ENCODE results near the gene CLDN24.
"Not testable (repeated sequence)": the region's sequence is repeated elsewhere in the genome, so short reads cannot be mapped to it uniquely, and the experiment has no call there.

The CLDN24 gene

GRCh38 chr4:183345261-183345660 is 23.0 kb upstream of the CLDN24 start:
- no peak for DNase-seq

- no peak for DNase-seq
Observed at GRCh38 chr4:183344523-183345255, 22.5 kb upstream of the CLDN24 start.

- no peak for DNase-seq
Observed at GRCh38 chr4:183343730-183344129, 21.5 kb upstream of the CLDN24 start.

- no peak for DNase-seq
Observed at GRCh38 chr4:183342541-183343533, 20.6 kb upstream of the CLDN24 start.

GRCh38 chr4:183337833-183338232 is 15.6 kb upstream of the CLDN24 start:
- DNase-seq = no peak

- no peak for DNase-seq
Observed at GRCh38 chr4:183337349-183337748, 15.1 kb upstream of the CLDN24 start.

GRCh38 chr4:183335369-183335940 is 13.2 kb upstream of the CLDN24 start:
- DNase-seq = no peak

- DNase-seq = no peak
Observed at GRCh38 chr4:183333983-183334382, 11.8 kb upstream of the CLDN24 start.

GRCh38 chr4:183333202-183333601 is 11.0 kb upstream of the CLDN24 start:
- DNase-seq = no peak

- no peak for DNase-seq
Observed at GRCh38 chr4:183332447-183332846, 10.2 kb upstream of the CLDN24 start.

GRCh38 chr4:183330841-183331240 is 8.6 kb upstream of the CLDN24 start:
- DNase-seq = no peak

- DNase-seq = no peak
Observed at GRCh38 chr4:183329954-183330742, 7.9 kb upstream of the CLDN24 start.

GRCh38 chr4:183329244-183329643 is 7.0 kb upstream of the CLDN24 start:
- DNase-seq = no peak

GRCh38 chr4:183328832-183329231 is 6.6 kb upstream of the CLDN24 start:
- DNase-seq = no peak

- no peak for DNase-seq
Observed at GRCh38 chr4:183327827-183328226, 5.6 kb upstream of the CLDN24 start.

GRCh38 chr4:183326853-183327252 is 4.6 kb upstream of the CLDN24 start:
- no peak for DNase-seq

- not testable (repeated sequence) for DNase-seq
Observed at GRCh38 chr4:183326387-183326786, 4.2 kb upstream of the CLDN24 start.

- no peak for DNase-seq
Observed at GRCh38 chr4:183324619-183325018, 2.4 kb upstream of the CLDN24 start.

GRCh38 chr4:183324056-183324455 is 1.8 kb upstream of the CLDN24 start:
- DNase-seq = not testable (repeated sequence)

- no peak for DNase-seq
Observed at GRCh38 chr4:183323295-183323694, 1.1 kb upstream of the CLDN24 start.

GRCh38 chr4:183321516-183321915 is 710 bp downstream of the CLDN24 start:
- no peak for DNase-seq

- DNase-seq = peak in 1 of 2 donors; percentile 31
Observed at GRCh38 chr4:183321079-183321478, 1.1 kb downstream of the CLDN24 start.

Data from CD4-positive, alpha-beta T cell treated with Interferon alpha-2 for 1 hour (primary cell).